Neural cell (in vitro differentiated cells): ENCODE results near the gene GTPBP6. TPM values are rescaled to one million over a fixed set of nuclear protein-coding genes. Genes with fewer than 3 reads are reported as not detected.

ENCODE experiments used
- H2AFZ ChIP-seq: fragments of 200-600, 300-800 bp; sonication (generic), shearing (Covaris generic); 2 replicates; pipeline ENCODE4 v1.6.0; 2014; ENCODE audit warnings: low read depth, mild to moderate bottlenecking, antibody characterized with exemption, low read length, moderate library complexity
- H3F3A ChIP-seq: fragments of 200-600 bp; shearing (Covaris generic); 2 replicates; pipeline ENCODE4 v1.6.1; 2016; ENCODE audit warnings: mild to moderate bottlenecking, moderate library complexity, mixed read lengths, antibody characterized with exemption, low read length; ENCODE audit not compliant: insufficient read depth, poor library complexity, severe bottlenecking
- H3K27ac ChIP-seq: fragments of 200-600, 300-800 bp; sonication (generic), shearing (Covaris generic); 2 replicates; pipeline ENCODE4 v1.5.1; 2014; ENCODE audit warnings: mild to moderate bottlenecking, low read length, moderate library complexity
- H3K27me3 ChIP-seq: fragments of 300-800, 200-600 bp; sonication (generic), shearing (Covaris generic); 2 replicates; pipeline ENCODE4 v1.6.0; 2014; ENCODE audit warnings: mild to moderate bottlenecking, low read depth, low read length, moderate library complexity; ENCODE audit not compliant: insufficient read depth
- H3K36me3 ChIP-seq: fragments of 300-800, 200-600 bp; sonication (generic), shearing (Covaris generic); 2 replicates; pipeline ENCODE4 v1.5.1; 2014; ENCODE audit warnings: mild to moderate bottlenecking, antibody characterized with exemption, low read length, moderate library complexity; ENCODE audit not compliant: insufficient read depth
- H3K4me2 ChIP-seq: fragments of 300-800, 200-600 bp; sonication (generic), shearing (Covaris generic); 2 replicates; pipeline ENCODE4 v1.6.0; 2014; ENCODE audit warnings: mild to moderate bottlenecking, low read length
- H3K4me3 ChIP-seq: fragments of 300-800, 200-600 bp; sonication (generic), shearing (Covaris generic); 2 replicates; pipeline ENCODE4 v1.5.1; 2014; ENCODE audit warnings: mild to moderate bottlenecking, low read length, moderate library complexity
- H3K79me2 ChIP-seq: fragments of 200-600 bp; shearing (Covaris generic); replicated peaks from 2 replicates; pipeline ENCODE4 v1.6.0; 2014; ENCODE audit warnings: mild to moderate bottlenecking, low read length, moderate library complexity; ENCODE audit not compliant: insufficient read depth
- H3K9ac ChIP-seq: fragments of 300-800, 200-600 bp; sonication (generic), shearing (Covaris generic); 2 replicates; pipeline ENCODE4 v1.6.1; 2016; ENCODE audit warnings: mild to moderate bottlenecking, low read length, mixed read lengths
- H3K9me2 ChIP-seq: fragments of 200-600 bp; shearing (Covaris generic); 2 replicates; pipeline ENCODE4 v1.6.1; 2016; ENCODE audit warnings: mild to moderate bottlenecking, low read length, mixed read lengths; ENCODE audit not compliant: insufficient read depth
- H3K9me3 ChIP-seq: fragments of 200-600, 300-800 bp; sonication (generic), shearing (Covaris generic); 2 replicates; pipeline ENCODE4 v1.6.1; 2016; ENCODE audit warnings: mild to moderate bottlenecking, mixed run types, low read length, moderate library complexity, mixed read lengths
- H4K20me1 ChIP-seq: fragments of 200-600 bp; shearing (Covaris generic); 2 replicates; pipeline ENCODE4 v1.6.1; 2016; ENCODE audit warnings: mild to moderate bottlenecking, mixed run types; ENCODE audit not compliant: insufficient read depth
- CTCF ChIP-seq: fragments of 450-650 bp; IDR thresholded peaks from 2 replicates; pipeline ENCODE4 v1.5.1; 2014; ENCODE audit warnings: antibody characterized with exemption, mild to moderate bottlenecking, moderate library complexity; ENCODE audit not compliant: poor library complexity, severe bottlenecking
- EP300 ChIP-seq: fragments of 450-650 bp; conservative IDR thresholded peaks from 2 replicates; pipeline ENCODE4 v1.6.1; 2014; ENCODE audit warnings: antibody characterized with exemption, mild to moderate bottlenecking, moderate library complexity; ENCODE audit not compliant: poor library complexity, severe bottlenecking
- EZH2 ChIP-seq: fragments of 200-600, 300-800 bp; shearing (Covaris generic), sonication (generic); IDR thresholded peaks from 2 replicates; pipeline ENCODE4 v1.6.1; 2014; ENCODE audit warnings: antibody characterized with exemption, low read length, borderline replicate concordance, mild to moderate bottlenecking; ENCODE audit not compliant: insufficient read depth, poor library complexity, severe bottlenecking
- MXI1 ChIP-seq: fragments of 450-650 bp; conservative IDR thresholded peaks from 2 replicates; pipeline ENCODE4 v1.6.1; 2014; ENCODE audit warnings: antibody characterized with exemption, mild to moderate bottlenecking; ENCODE audit not compliant: poor library complexity, severe bottlenecking
- POLR2AphosphoS5 ChIP-seq: IDR thresholded peaks from 2 replicates; pipeline ENCODE4 v1.6.1; 2012
- RAD21 ChIP-seq: fragments of 450-650 bp; conservative IDR thresholded peaks from 2 replicates; pipeline ENCODE4 v1.6.1; 2014; ENCODE audit warnings: antibody characterized with exemption, mild to moderate bottlenecking, moderate library complexity
- REST ChIP-seq: IDR thresholded peaks from 2 replicates; pipeline ENCODE4 v1.6.1; 2012; ENCODE audit warnings: borderline replicate concordance
- SMC3 ChIP-seq: fragments of 450-650 bp; conservative IDR thresholded peaks from 2 replicates; pipeline ENCODE4 v1.6.1; 2014; ENCODE audit warnings: antibody characterized with exemption, mild to moderate bottlenecking, moderate library complexity; ENCODE audit not compliant: poor library complexity
- TAF1 ChIP-seq: IDR thresholded peaks from 2 replicates; pipeline ENCODE4 v1.6.1; 2012; ENCODE audit warnings: low read depth
- polyA plus RNA-seq: library from polyadenylated mRNA; depleted of rRNA; stranded (reverse); fragments of >200 nt; gene quantifications from 2 replicates; pipeline ENCODE4 v1.2.3, GENCODE V29; 2014

The GTPBP6 gene
- polyA plus RNA-seq, 1 donor from 2014 or later: 23.6 TPM

- TF ChIP-seq REST (no peak), SMC3 (no peak), TAF1 (no peak), EP300 (no peak), CTCF (no peak), POLR2AphosphoS5 (no peak), RAD21 (no peak)
- Histone ChIP-seq H3K36me3 (peaks cover 5% of the 10 kb centered on the region), H3F3A (no peaks in the 10 kb centered on the region), H3K4me3 (no peak overlapping the region), H2AFZ (no peak overlapping the region), H3K27me3 (no peaks in the 10 kb centered on the region), H3K79me2 (no peaks in the 10 kb centered on the region), H4K20me1 (no peaks in the 10 kb centered on the region), H3K9ac (no peak overlapping the region), H3K9me2 (no peaks in the 10 kb centered on the region), H3K4me2 (no peak overlapping the region), H3K9me3 (peaks cover 3% of the 10 kb centered on the region), H3K27ac (no peak overlapping the region)
Measured at GRCh38 chrX:344371-344901, 25.8 kb upstream of the GTPBP6 start.

GRCh38 chrX:341541-342101 lies 23.0 kb upstream of the GTPBP6 start:
- Histone ChIP-seq H3F3A (no peaks in the 10 kb centered on the region), H2AFZ (no peak overlapping the region), H3K4me2 (no peak overlapping the region), H3K9me3 (peaks cover 3% of the 10 kb centered on the region), H3K4me3 (no peak overlapping the region), H3K27me3 (no peaks in the 10 kb centered on the region), H3K9me2 (no peaks in the 10 kb centered on the region), H3K36me3 (peaks cover 5% of the 10 kb centered on the region), H3K79me2 (no peaks in the 10 kb centered on the region), H3K9ac (no peak overlapping the region), H3K27ac (no peak overlapping the region), H4K20me1 (no peaks in the 10 kb centered on the region)
- TF ChIP-seq EZH2: no peak
- TF ChIP-seq CTCF: no peak
- no peak for TF ChIP-seq EP300
- no peak for TF ChIP-seq SMC3
- no peak for TF ChIP-seq POLR2AphosphoS5
- no peak for TF ChIP-seq MXI1
- no peak for TF ChIP-seq TAF1
- no peak for TF ChIP-seq REST
- TF ChIP-seq RAD21: no peak
